Mesodermal cell (in vitro differentiated cells): Measurements from ENCODE around the gene GPR62.

Experiments used
- H3K27ac ChIP-seq: 2 replicates; pipeline ENCODE4 v1.7.0; 2013; ENCODE audit warnings: mild to moderate bottlenecking, low read depth, low read length, moderate library complexity; ENCODE audit not compliant: severe bottlenecking
- H3K36me3 ChIP-seq: 2 replicates; pipeline ENCODE4 v1.7.1; 2013; ENCODE audit warnings: mild to moderate bottlenecking, low read length, moderate library complexity; ENCODE audit not compliant: control insufficient read depth, insufficient read depth
- H3K4me1 ChIP-seq: one replicate; pipeline ENCODE4 v1.7.1; 2013; ENCODE audit warnings: mild to moderate bottlenecking, low read length; ENCODE audit not compliant: insufficient read depth, control insufficient read depth, poor library complexity, severe bottlenecking
- H3K4me3 ChIP-seq: 2 replicates; pipeline ENCODE4 v1.7.0; 2013; ENCODE audit warnings: low read length, control low read depth, mild to moderate bottlenecking; ENCODE audit not compliant: insufficient read depth, poor library complexity, severe bottlenecking; ENCODE audit errors: extremely low read depth
- H3K9me3 ChIP-seq: 2 replicates; pipeline ENCODE4 v1.7.1; 2013; ENCODE audit warnings: mild to moderate bottlenecking, low read length, moderate library complexity; ENCODE audit not compliant: control insufficient read depth
- WGBS, 2 experiments: methylation state at CpG; one replicate each; pipeline ENCODE4 v1.1.5; 2013; ENCODE audit warnings: missing lambda C conversion rate in 2 of 2; ENCODE audit not compliant: insufficient coverage in 2 of 2; 5-methylcytosine and 5-hydroxymethylcytosine counted together

The GPR62 gene

DNA sequence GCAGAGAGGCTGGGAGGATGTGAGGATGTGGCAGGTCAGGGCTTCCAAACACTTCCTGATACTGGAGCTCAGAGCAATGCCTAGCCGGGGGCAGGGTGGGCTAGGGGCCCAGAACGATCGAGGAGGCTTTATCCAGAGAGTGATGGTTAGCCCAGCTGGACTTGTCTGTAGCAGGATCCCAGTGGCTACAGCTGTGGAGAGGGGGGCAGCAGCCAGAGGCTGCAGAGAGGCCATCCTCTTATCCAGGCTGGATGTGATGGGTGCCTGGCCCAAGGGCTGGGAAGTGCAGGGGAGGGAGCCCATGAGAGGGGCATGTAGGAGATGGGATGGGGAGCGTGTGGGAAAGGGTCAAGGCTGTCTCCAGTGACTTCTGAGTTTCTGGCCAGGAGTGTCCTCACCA lies 8.4 kb upstream of the GPR62 start:
- Histone ChIP-seq H3K27ac (no peak overlapping the region), H3K9me3 (no peaks in the 10 kb centered on the region), H3K4me3 (no peak overlapping the region), H3K4me1 (peaks cover 8% of the 10 kb centered on the region), H3K36me3 (no peaks in the 10 kb centered on the region)
- 73 to 92% methylated on average over 3 of the region's 4 CpGs for WGBS, 2 experiments

DNA sequence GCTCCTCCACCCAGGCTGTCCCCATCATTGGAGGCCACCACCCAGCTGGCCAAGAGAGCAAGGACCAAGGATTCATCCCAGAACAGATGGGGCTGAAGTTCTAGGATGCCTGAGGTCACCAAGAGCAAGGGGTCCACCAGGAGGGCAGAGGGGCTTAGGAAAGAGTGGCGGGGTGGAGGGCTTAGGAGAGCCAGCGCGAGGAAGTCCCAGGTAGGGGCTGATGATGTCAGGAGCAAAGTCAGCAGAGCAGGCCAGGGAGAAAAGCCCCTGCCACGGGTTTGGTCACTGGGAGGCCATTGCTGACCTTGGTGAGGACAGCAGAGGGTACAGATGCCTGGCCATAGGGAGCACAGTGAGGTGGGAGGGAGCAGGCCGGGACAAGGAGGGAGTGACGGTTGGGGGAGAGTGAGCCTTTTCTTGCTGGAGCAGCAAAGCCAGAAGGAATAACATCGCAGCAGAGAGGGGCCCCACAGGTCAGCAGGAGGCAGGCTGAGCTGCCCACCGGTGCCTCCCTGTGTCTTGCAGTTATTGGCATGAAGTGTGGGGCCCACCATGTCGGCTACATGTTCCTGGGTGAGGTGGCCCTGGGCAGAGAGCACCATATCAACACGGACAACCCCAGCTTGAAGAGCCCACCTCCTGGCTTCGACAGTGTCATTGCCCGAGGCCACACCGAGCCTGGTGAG lies 7.8 kb upstream of the GPR62 start:
- Histone ChIP-seq H3K27ac (no peak overlapping the region), H3K4me3 (no peak overlapping the region), H3K36me3 (no peaks in the 10 kb centered on the region), H3K4me1 (peaks cover 7% of the 10 kb centered on the region), H3K9me3 (no peaks in the 10 kb centered on the region)
- WGBS, 2 experiments = 65 to 78% methylated on average over 3 to 7 of the region's 13 CpGs

DNA sequence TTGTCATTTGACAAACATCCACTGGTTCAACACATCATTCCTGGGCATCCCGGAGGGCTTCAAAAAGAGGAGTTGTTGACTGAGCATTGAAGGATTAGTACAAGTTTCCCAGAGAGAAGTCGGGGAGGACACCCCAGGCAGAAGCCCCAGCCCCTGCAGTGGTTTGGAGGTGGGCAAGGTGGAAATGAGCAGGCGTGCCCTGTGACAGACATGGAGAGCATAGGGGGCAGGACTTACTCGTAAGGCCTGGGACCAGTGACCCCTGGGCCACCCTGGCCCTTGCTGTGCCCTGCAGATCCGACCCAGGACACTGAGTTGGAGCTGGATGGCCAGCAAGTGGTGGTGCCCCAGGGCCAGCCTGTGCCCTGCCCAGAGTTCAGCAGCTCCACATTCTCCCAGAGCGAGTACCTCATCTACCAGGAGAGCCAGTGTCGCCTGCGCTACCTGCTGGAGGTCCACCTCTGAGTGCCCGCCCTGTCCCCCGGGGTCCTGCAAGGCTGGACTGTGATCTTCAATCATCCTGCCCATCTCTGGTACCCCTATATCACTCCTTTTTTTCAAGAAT lies 7.1 kb upstream of the GPR62 start:
- H3K9me3 ChIP-seq = no peaks in the 10 kb centered on the region
- no peaks in the 10 kb centered on the region for H3K36me3 ChIP-seq
- no peak overlapping the region for H3K4me3 ChIP-seq
- 84 to 96% methylated on average over 9 of the region's 10 CpGs for whole genome bisulfite sequencing, 2 experiments
- H3K27ac ChIP-seq = no peak overlapping the region
- no peaks in the 10 kb centered on the region for H3K4me1 ChIP-seq

DNA sequence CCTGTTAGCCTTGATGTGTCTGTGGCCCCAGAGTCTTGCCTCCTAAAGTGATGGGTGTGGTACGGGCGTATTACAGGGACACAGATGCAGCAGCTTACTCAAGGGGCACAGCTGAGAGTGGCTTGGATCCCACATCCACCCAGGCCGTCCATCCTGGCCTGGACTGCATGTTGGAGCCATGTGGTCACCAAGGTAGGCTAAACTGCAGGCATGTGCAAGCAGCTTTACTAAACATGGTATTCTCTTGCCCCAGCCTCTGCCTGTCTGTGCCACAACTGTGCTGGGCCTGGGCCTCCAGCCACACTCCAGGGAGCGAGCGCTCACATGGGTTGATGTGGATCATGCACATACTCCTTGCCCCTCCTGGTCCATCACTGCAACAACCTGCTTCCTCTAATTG lies 6.1 kb upstream of the GPR62 start:
- Histone ChIP-seq H3K27ac (no peak overlapping the region), H3K9me3 (no peaks in the 10 kb centered on the region), H3K4me3 (no peak overlapping the region), H3K36me3 (no peaks in the 10 kb centered on the region), H3K4me1 (no peaks in the 10 kb centered on the region)
- WGBS, 2 experiments = 90 to 93% methylated on average over 3 to 5 of the region's 5 CpGs

DNA sequence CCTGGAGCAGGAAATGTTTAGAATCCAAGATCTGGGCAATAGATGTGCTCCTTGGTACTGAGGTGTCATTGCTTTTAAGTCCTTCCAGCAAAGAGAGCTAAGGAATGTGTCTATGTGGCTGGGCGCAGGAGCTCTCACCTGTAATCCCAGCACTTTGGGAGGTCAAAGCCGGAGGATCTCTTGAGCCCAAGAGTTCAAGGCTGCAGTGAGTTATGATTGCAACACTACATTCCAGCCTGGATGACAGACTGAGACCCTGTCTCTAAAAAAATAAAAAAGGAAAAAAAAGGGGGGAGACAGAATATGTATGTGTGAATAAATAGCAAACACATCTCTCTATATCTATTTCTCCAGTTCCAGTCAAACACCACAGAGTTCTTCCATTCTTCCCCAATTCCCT lies 4.3 kb upstream of the GPR62 start:
- 83 to 100% methylated on average over 2 of the region's 2 CpGs for WGBS, 2 experiments
- Histone ChIP-seq H3K4me3 (no peak overlapping the region), H3K4me1 (no peaks in the 10 kb centered on the region), H3K9me3 (no peaks in the 10 kb centered on the region), H3K36me3 (no peaks in the 10 kb centered on the region), H3K27ac (no peak overlapping the region)

DNA sequence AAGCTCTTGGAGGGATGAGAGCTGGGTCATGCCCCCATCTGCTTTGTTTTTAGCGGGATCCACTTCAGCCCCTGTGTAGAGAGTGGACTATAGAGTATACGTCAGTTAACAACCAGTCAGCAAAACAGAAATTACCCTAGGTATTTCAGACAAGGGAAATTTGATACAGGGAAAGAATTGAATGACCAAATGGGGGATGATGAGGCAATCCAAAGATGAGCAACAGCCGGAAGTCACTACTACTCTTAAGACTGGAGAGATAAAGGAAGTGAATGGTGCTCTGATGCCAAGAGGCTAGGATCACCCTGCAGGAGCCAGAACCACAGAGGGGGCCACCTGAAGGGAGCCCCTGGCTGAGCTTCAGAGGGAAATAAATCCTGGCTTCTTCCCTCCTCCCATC lies 1.7 kb upstream of the GPR62 start:
- no peaks in the 10 kb centered on the region for H3K9me3 ChIP-seq
- WGBS, 2 experiments = 100% methylated on average over 1 of the region's 3 CpGs
- no peak overlapping the region for H3K4me3 ChIP-seq
- peaks cover 4% of the 10 kb centered on the region for H3K4me1 ChIP-seq
- no peak overlapping the region for H3K27ac ChIP-seq
- peaks cover 18% of the 10 kb centered on the region for H3K36me3 ChIP-seq

DNA sequence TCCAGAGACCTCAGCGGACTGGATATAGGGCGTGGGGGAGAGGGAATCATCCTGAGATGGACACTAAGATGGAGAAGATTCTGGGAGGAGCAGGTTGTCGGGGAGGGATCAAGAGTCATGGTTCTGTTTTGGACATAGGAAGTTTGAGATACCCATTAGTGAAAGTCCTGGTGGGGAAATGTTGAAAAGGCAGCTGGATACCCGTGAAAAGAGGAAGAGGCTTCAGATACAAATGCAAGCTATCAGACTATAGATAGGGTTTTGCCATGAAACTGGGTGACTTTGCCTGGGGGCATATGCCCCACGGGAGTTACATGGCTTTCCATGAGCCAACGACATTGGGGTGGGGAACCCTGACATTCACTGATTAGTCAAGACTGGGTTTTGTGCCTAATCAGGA lies 1.1 kb upstream of the GPR62 start:
- Histone ChIP-seq H3K36me3 (peaks cover 24% of the 10 kb centered on the region), H3K9me3 (no peaks in the 10 kb centered on the region), H3K4me3 (no peak overlapping the region), H3K4me1 (peaks cover 4% of the 10 kb centered on the region), H3K27ac (no peak overlapping the region)
- 85 to 88% methylated on average over 6 of the region's 6 CpGs for WGBS, 2 experiments

DNA sequence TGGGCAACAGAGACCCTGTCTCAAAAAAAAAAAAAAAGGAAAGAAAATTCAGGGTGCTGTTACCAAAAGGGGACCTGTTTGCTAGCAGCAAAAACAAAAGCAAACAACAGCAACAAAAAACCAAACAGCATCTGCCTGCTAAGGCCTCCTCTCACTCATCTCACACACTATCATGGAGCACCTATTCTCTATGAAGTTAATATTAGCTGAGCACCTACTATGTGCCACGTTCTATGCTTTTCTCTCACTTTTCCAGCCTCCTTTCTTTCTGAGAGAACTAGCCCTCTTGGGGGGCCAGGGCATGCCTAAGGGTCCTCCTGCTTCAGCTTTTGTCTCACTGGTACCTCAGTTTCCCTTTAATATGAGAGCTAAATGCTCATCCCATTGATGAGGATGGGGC lies 468 bp upstream of the GPR62 start:
- Histone ChIP-seq H3K36me3 (peaks cover 30% of the 10 kb centered on the region), H3K4me1 (peaks cover 4% of the 10 kb centered on the region), H3K27ac (no peak overlapping the region), H3K9me3 (no peaks in the 10 kb centered on the region), H3K4me3 (no peak overlapping the region)
- 71% methylated on average over 1 of the region's 1 CpG; no CpG with 5 or more reads in 1 of the 2 experiments for whole genome bisulfite sequencing, 2 experiments

DNA sequence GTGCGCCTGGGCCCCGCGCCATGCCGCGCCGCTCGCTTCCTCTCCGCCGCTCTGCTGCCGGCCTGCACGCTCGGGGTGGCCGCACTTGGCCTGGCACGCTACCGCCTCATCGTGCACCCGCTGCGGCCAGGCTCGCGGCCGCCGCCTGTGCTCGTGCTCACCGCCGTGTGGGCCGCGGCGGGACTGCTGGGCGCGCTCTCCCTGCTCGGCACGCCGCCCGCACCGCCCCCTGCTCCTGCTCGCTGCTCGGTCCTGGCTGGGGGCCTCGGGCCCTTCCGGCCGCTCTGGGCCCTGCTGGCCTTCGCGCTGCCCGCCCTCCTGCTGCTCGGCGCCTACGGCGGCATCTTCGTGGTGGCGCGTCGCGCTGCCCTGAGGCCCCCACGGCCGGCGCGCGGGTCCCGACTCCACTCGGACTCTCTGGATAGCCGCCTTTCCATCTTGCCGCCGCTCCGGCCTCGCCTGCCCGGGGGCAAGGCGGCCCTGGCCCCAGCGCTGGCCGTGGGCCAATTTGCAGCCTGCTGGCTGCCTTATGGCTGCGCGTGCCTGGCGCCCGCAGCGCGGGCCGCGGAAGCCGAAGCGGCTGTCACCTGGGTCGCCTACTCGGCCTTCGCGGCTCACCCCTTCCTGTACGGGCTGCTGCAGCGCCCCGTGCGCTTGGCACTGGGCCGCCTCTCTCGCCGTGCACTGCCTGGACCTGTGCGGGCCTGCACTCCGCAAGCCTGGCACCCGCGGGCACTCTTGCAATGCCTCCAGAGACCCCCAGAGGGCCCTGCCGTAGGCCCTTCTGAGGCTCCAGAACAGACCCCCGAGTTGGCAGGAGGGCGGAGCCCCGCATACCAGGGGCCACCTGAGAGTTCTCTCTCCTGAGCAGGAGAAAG lies 951 bp downstream of the GPR62 start:
- Histone ChIP-seq H3K9me3 (no peaks in the 10 kb centered on the region), H3K27ac (no peak overlapping the region), H3K4me1 (peaks cover 4% of the 10 kb centered on the region), H3K4me3 (peak overlapping the region; percentile 19), H3K36me3 (peaks cover 44% of the 10 kb centered on the region)
- 6 to 7% methylated on average over 93 to 97 of the region's 97 CpGs for WGBS, 2 experiments

DNA sequence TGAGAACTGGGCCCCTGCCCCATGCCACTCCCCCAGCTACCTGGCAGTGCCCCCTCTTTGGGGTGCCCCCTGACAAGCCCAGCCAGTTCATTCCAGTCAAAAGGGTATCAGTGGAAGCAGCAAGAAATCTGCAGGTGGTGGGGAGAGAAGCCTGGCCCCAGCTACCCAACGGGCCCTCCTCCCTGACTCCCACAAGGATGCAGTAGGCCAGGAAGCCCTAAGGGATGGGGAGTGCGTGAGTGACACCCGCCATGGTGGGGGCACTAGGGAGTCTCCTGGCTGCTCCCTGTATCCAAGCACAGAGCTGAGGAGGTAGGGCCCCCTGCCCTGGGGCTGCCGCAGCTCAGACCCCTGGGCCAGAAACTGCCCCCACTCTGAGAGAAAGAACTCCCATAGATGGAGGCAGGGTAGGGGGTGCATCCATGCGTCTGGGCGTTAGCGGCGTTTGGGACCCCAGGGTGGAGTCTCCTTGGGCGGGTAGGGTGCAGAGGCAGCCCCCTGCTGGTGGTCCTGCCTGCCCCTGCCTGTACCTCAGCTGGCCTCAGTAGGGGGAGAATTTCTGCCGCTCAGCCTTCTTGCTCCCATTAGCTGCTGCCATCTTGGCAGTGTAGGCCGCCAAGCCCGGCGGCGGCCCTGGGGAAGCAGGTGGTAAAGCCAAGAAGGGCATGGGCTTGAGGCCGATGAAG lies 2.5 kb downstream of the GPR62 start:
- peaks cover 50% of the 10 kb centered on the region for H3K36me3 ChIP-seq
- H3K9me3 ChIP-seq = no peaks in the 10 kb centered on the region
- peaks cover 4% of the 10 kb centered on the region for H3K4me1 ChIP-seq
- H3K4me3 ChIP-seq = no peak overlapping the region
- no peak overlapping the region for H3K27ac ChIP-seq
- WGBS, 2 experiments = 90 to 97% methylated on average over 7 to 11 of the region's 15 CpGs
